ENCODE measurements around the gene CNGA1.
"Not testable (repeated sequence)": the region's sequence is repeated elsewhere in the genome, so short reads cannot be mapped to it uniquely, and the experiment has no call there.

CNGA1 gene

GRCh38 chr4:48030470-48030869, 14.0 kb upstream of the CNGA1 start:
- no peak for DNase-seq (ENCODE audit: low spot score)

DNA sequence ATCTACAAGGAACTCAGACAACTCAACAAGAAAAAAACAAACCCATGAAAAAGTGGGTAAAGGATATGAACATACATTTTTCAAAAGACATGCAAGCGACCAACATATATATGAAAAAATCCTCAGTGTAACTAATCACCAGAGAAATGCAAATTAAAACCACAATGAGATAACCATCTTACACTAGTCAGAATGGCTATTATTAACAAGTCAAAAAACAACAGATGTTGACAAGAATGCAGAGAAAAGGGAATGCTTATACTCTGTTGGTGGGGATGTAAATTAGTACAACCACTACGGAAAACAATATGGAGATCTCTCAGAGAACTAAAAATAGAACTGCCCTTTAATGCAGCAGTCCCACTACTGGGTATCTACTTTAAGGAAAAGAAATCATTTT, 12.2 kb upstream of the CNGA1 start:
- DNase-seq (ENCODE audit: low spot score) = peak; percentile 32

DNA sequence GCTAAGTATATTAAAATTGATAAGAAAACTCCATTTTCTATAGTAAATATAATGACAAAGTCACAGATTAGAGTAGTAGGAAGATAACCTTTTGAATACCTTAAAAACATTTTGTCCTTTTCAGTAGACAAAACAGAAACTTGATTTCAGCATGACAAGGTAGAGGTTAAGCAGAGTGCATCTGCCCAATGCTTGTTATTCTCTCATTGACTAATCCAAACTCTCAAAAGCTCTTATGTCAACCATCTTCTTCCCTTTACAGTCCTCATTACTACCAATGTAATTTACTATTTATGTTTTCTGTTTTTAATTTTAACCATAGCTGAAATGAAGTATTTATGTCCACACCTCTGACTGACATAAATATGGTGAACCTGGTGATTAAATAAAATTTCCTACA, 11.2 kb upstream of the CNGA1 start:
- no peak for DNase-seq (ENCODE audit: low spot score)

- DNase-seq (ENCODE audit: low spot score) = no peak
Measured at GRCh38 chr4:48025005-48025404, 8.5 kb upstream of the CNGA1 start.

DNA sequence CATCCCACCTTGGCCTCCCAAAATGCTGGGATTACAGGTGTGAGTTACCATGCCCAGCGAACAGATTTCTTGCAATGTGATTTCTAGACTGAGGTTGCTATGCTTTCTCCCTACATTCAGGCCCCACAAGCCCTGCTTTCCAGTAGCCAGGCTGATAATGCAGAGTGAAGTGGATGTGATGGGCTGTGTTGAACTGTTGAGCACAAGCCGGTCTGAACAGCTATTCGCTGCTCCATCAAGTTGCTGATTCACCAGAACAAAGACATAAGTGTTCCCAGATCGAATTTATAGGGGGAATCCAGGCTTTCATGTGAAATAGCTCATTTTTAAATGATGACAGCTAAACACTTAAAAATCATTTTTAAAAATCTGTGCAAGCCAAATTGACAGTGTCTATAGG, 8.0 kb upstream of the CNGA1 start:
- no peak for DNase-seq (ENCODE audit: low spot score)

DNA sequence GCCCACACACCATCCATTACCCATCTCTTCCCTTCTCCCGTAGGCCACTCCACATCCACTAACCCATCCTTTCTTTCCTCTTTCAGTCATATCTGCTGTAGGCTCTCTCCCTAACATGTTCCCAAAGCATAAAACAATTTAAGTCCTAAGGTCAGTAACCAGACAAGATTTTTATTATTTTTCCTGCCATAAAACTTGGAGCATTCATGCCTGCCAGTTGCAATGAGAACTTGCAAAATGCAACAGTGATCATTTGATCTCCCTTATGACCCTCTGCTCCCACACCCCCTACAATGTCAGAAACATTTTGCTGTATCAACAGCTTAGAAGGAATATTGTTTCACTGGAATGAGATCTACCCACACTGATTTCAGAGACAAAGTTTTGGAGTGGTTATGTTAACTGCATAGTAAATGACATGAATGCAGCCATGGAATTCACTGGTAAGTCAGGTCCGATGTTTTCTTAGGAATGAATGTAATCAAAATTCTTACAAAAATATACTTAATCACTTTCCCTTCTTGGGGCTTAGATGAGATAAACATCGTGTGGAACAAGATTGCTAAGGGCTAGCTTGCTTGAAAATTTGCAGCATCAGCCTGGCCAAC, 5.8 kb upstream of the CNGA1 start:
- no peak for DNase-seq (ENCODE audit: low spot score)

DNA sequence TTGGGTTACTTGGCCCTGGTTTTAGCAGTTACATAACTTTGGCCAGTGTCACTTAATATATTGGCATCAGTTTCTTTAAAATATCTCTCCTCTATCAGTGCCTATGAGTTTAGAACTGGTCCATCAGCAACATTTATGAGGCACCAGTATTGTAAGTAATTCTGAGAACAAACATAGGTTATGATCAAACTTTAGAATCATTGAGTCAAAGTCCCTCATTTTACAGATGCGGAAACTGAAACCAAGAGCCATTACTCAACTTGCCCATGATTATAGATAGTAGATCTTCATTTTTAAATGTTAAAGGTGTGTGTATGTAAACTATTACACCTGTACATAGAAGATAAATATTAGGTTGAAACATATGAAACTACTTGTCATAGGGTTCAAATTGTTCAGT, 4.6 kb upstream of the CNGA1 start:
- no peak for DNase-seq (ENCODE audit: low spot score)

- DNase-seq (ENCODE audit: low spot score) = no peak
Measured at GRCh38 chr4:48018112-48018511, 1.6 kb upstream of the CNGA1 start.

- DNase-seq (ENCODE audit: low spot score) = no peak
Measured at GRCh38 chr4:48017108-48017571, 659 bp upstream of the CNGA1 start.

DNA sequence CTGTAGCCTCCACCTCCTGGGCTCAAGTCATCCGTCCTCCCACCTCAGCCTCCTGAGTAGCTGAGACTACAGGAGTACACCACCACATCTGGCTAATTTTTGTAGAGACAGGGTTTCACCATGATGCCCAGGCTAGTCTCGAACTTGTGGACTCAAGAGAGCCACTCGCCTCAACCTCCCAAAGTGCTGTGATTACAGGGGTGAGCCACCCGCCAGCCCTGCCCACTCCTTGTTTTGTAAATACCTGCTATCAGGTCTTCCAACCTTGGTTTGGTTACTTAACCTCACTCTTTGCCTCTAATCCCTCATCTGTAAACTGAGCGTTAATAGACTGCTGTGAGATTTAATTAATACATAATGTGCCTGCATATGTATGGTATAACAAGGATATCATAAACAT, 803 bp downstream of the CNGA1 start:
- DNase-seq (ENCODE audit: low spot score) = no peak

DNA sequence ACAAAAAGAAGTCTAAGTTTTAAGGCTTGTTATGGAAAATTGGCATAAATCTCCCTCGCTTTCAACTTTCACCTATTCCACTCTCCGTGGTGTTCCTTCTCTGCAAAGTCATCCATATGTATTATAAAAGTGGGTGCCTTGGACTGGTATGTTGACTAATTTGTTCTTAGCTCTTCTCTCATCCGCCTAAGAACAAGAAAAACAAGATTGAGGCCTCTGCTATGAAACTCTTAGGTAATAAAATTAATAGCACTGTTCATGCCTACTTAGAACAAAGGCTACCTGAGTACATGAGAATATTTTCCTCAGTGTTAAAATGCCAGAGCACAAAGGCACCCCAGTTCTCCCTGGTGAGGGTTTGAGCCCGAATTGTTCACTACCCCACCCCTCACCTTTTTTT, 1.3 kb downstream of the CNGA1 start:
- DNase-seq (ENCODE audit: low spot score) = no peak

DNA sequence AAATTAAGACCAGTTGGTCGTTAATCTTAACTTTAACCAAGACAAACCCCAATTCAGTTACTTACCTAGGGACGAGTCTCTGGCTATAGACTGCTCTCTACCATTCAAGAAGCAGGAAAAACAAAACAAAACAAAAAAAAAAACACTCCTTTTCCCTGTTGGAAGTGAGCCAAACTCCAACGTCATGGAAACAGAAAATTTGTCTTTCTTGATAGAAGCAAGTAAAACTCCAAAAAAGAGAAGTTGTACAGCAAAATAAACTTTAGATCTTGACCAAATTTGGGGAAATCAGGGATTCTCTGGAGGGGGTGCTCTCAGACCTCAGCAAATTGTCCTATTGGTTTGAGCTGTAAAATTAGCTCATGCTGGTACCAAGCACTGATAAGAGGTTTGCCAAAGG, 3.7 kb downstream of the CNGA1 start:
- no peak for DNase-seq (ENCODE audit: low spot score)

DNA sequence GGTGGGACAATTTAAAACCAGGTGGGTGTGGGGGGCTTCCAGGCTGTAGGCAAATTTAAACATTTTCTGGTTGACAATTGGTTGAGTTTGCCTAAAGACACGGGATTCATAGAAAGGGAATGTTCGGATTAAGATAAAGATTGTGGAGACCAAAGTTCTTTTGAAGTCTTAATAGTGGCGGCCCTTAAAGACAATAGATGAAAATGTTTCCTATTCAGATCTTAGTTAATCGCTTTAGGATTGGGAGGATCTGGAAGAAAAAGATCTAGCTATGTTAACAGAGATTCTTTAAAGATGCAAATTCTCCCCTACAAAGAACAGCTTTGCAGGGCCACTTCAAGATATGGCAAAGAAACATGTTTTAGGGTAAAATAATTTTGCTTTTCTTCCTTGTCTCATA, 4.8 kb downstream of the CNGA1 start:
- DNase-seq (ENCODE audit: low spot score) = no peak

DNA sequence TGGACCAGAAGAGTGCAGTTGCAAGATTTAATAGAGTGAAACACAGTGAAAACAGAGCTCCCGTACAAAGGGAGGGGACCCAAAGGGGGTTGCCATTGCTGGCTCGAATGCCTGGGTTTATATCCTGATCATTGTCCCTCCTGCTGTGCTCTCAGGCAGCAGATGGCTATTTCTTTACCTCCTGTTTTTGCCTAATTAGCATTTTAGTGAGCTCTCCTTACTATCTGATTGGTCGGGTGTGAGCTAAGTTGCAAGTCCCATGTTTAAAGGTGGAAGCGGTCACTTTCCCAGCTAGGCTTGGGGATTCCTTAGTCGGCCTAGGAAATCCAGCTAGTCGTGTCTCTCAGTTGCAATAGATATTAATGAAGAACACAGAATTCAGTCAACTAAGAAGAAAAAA, 5.6 kb downstream of the CNGA1 start:
- not testable (repeated sequence) for DNase-seq (ENCODE audit: low spot score)

- peak; percentile 17 for DNase-seq (ENCODE audit: low spot score)
Measured at GRCh38 chr4:48008021-48008596, 8.4 kb downstream of the CNGA1 start.

- DNase-seq (ENCODE audit: low spot score) = peak; percentile 22
Measured at GRCh38 chr4:48005781-48006180, 10.7 kb downstream of the CNGA1 start.

GRCh38 chr4:48003568-48003967, 12.9 kb downstream of the CNGA1 start:
- peak; percentile 22 for DNase-seq (ENCODE audit: low spot score)

DNA sequence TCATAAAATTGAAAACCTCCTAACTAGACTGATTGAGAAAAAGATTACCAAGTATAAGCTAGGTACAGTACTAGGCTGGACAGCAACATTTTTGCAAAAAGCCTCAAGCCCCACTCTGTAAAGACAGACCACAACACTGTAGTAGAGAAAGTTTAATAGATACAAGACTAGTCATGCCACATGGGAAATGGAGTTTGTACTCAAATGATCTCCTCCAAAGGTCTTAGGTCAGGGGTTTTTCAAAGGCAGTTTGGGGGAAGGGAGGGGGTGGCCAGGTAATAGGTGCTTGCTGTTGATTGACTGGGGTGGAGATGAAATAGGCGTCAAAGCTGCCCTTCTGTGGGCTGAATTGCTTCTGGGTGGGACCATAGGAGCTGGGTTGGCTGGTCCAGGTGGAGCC, 14.2 kb downstream of the CNGA1 start:
- no peak for DNase-seq (ENCODE audit: low spot score)

DNA sequence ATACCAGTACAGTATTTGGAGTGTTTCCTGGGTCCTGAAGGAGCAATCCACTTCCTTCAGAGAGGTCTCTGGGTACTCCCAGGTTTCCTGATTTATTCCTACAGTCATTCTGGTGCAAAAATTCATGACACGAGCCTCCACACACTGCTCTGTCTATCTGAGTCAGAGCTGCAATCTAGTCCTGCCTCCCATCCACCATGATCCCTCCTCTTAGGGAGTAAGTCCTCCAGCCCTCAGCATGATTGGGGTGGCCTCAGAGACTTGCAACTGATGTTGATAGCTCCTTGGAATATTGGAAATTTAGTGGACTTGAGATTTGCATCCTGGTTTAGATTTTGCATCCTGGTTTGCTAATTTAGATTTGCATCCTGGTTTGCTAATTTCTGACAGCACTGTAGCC, 20.5 kb downstream of the CNGA1 start:
- DNase-seq (ENCODE audit: low spot score) = no peak

GRCh38 chr4:47992475-47992874, 24.0 kb downstream of the CNGA1 start:
- not testable (repeated sequence) for DNase-seq (ENCODE audit: low spot score)

GRCh38 chr4:47990145-47990544, 26.3 kb downstream of the CNGA1 start:
- no peak for DNase-seq (ENCODE audit: low spot score)

GRCh38 chr4:47974566-47974965, 41.9 kb downstream of the CNGA1 start:
- no peak for DNase-seq (ENCODE audit: low spot score)

GRCh38 chr4:47972721-47973120, 43.8 kb downstream of the CNGA1 start:
- no peak for DNase-seq (ENCODE audit: low spot score)

GRCh38 chr4:47972181-47972580, 44.3 kb downstream of the CNGA1 start:
- peak; percentile 6 for DNase-seq (ENCODE audit: low spot score)

All from NAMALWA (cell line).